Measurements from ENCODE around the gene STARD4. TPM values are rescaled to one million over a fixed set of nuclear protein-coding genes. Genes with fewer than 3 reads are reported as not detected.

Gene STARD4
- total and polyA plus RNA-seq, 2 of the 13 experiments (the other 11 are each of a cell fraction or from before 2014, with no cell fraction given): 27.4 to 66.9 TPM

DNA sequence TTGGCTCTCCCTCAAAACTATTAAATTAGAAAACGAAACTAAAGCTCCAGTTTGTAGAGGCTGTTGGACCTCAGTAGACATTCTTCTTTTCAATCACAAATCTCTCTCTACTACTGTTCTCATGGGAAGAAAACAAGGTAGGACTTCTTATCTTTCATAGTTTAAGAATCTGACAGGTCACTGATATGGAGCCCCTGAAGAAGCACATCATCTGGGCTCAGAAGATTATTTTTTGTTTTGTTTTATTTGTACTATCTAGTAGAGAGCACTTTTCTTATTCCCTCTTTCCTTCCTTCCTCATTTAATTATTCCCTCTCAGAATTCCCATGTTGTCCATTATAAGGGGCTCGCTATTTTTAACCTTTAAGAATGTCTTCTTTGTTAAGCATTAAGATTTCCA is 26.3 kb downstream of the STARD4 start:
- Histone ChIP-seq H3K27ac (ENCODE audit: extremely low read length, insufficient read depth, low read length) (no peak overlapping the region), H3K4me2 (ENCODE audit: low read depth, low read length) (no peak overlapping the region), H3K9ac (ENCODE audit: insufficient read depth, low read depth, low read length) (no peak overlapping the region), H3K9me3 (ENCODE audit: low read length) (no peaks in the 10 kb centered on the region), H3K4me1 (ENCODE audit: insufficient read depth, low read length) (no peaks in the 10 kb centered on the region), H4K20me1 (ENCODE audit: insufficient read depth, low read length) (no peaks in the 10 kb centered on the region), H2AFZ (ENCODE audit: low read length) (no peak overlapping the region), H3K36me3 (replicated peaks in 1 of 2; ENCODE audit: control insufficient read depth in 1 of 2, insufficient read depth in 2 of 2, low read length in 2 of 2) (no peaks in the 10 kb centered on the region), H3K4me3 (replicated peaks in 1 of 3; ENCODE audit: insufficient read depth in 1 of 3, low read depth in 2 of 3, low read length in 3 of 3) (no peak overlapping the region), H3K27me3 (ENCODE audit: control insufficient read depth in 1 of 2, insufficient read depth in 2 of 2, low read length in 2 of 2) (peaks cover 0 to 4% of the 10 kb centered on the region in 2 experiments; a peak in 1 of 5 replicates), H3K79me2 (ENCODE audit: insufficient read depth, low read length) (no peaks in the 10 kb centered on the region)
- WGBS (ENCODE audit: low lambda C conversion rate): 1% methylated on average over 2 of the region's 2 CpGs
- no peak for FAIRE-seq
- no peak for DNase-seq (ENCODE audit: low spot score)
- no TSS peak for BruUV-seq (replicated peaks)
- intact Hi-C loops (cut with micrococcal nuclease; ENCODE audit: unreplicated experiment): no loop called here
- ChIA-PET CTCF (ENCODE audit: low intra/inter-chr PET ratio, low total read pairs) (no interaction called here), POLR2A (no interaction called here)
- ATAC-seq: no peak
- in situ Hi-C loops (cut with HindIII; ENCODE audit: extremely low pct_ligation_motif_present, low pct_unique_long_range_greater_than_20kb): loop anchor here (25.0 kb wide), 1 partner anchor 324 kb away; no protein-coding TSS in a partner anchor
- TF ChIP-seq MAF1 (CRISPR knock-in tag; IDR thresholded peaks at IDR 0.05; ENCODE audit: borderline replicate concordance): no peak
- TF ChIP-seq, protein P1, sequence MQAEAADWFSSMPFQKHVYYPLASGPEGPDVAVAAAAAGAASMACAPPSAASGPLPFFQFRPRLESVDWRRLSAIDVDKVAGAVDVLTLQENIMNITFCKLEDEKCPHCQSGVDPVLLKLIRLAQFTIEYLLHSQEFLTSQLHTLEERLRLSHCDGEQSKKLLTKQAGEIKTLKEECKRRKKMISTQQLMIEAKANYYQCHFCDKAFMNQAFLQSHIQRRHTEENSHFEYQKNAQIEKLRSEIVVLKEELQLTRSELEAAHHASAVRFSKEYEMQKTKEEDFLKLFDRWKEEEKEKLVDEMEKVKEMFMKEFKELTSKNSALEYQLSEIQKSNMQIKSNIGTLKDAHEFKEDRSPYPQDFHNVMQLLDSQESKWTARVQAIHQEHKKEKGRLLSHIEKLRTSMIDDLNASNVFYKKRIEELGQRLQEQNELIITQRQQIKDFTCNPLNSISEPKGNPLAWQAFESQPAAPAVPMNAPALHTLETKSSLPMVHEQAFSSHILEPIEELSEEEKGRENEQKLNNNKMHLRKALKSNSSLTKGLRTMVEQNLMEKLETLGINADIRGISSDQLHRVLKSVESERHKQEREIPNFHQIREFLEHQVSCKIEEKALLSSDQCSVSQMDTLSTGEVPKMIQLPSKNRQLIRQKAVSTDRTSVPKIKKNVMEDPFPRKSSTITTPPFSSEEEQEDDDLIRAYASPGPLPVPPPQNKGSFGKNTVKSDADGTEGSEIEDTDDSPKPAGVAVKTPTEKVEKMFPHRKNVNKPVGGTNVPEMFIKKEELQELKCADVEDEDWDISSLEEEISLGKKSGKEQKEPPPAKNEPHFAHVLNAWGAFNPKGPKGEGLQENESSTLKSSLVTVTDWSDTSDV (CRISPR knock-in tag; IDR thresholded peaks at IDR 0.05): no peak
- no peak for TF ChIP-seq KLF9 (CRISPR knock-in tag; IDR thresholded peaks at IDR 0.05; ENCODE audit: low read depth)
- TF ChIP-seq ZNF660 (CRISPR knock-in tag; IDR thresholded peaks at IDR 0.05; ENCODE audit: borderline replicate concordance, low read depth): no peak
- TF ChIP-seq TEAD2 (CRISPR knock-in tag; IDR thresholded peaks at IDR 0.05): no peak
- TF ChIP-seq, protein P2, sequence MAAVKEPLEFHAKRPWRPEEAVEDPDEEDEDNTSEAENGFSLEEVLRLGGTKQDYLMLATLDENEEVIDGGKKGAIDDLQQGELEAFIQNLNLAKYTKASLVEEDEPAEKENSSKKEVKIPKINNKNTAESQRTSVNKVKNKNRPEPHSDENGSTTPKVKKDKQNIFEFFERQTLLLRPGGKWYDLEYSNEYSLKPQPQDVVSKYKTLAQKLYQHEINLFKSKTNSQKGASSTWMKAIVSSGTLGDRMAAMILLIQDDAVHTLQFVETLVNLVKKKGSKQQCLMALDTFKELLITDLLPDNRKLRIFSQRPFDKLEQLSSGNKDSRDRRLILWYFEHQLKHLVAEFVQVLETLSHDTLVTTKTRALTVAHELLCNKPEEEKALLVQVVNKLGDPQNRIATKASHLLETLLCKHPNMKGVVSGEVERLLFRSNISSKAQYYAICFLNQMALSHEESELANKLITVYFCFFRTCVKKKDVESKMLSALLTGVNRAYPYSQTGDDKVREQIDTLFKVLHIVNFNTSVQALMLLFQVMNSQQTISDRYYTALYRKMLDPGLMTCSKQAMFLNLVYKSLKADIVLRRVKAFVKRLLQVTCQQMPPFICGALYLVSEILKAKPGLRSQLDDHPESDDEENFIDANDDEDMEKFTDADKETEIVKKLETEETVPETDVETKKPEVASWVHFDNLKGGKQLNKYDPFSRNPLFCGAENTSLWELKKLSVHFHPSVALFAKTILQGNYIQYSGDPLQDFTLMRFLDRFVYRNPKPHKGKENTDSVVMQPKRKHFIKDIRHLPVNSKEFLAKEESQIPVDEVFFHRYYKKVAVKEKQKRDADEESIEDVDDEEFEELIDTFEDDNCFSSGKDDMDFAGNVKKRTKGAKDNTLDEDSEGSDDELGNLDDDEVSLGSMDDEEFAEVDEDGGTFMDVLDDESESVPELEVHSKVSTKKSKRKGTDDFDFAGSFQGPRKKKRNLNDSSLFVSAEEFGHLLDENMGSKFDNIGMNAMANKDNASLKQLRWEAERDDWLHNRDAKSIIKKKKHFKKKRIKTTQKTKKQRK (IDR thresholded peaks at IDR 0.05; ENCODE audit: low read length): no peak
- TF ChIP-seq, protein P3, sequence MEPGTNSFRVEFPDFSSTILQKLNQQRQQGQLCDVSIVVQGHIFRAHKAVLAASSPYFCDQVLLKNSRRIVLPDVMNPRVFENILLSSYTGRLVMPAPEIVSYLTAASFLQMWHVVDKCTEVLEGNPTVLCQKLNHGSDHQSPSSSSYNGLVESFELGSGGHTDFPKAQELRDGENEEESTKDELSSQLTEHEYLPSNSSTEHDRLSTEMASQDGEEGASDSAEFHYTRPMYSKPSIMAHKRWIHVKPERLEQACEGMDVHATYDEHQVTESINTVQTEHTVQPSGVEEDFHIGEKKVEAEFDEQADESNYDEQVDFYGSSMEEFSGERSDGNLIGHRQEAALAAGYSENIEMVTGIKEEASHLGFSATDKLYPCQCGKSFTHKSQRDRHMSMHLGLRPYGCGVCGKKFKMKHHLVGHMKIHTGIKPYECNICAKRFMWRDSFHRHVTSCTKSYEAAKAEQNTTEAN (CRISPR knock-in tag; conservative IDR thresholded peaks at IDR 0.05): no peak
- no peak for TF ChIP-seq KAT8 (CRISPR knock-in tag; IDR thresholded peaks at IDR 0.05)
- no peak for TF ChIP-seq ZNF709 (CRISPR knock-in tag; IDR thresholded peaks at IDR 0.05)
- TF ChIP-seq, protein P4, sequence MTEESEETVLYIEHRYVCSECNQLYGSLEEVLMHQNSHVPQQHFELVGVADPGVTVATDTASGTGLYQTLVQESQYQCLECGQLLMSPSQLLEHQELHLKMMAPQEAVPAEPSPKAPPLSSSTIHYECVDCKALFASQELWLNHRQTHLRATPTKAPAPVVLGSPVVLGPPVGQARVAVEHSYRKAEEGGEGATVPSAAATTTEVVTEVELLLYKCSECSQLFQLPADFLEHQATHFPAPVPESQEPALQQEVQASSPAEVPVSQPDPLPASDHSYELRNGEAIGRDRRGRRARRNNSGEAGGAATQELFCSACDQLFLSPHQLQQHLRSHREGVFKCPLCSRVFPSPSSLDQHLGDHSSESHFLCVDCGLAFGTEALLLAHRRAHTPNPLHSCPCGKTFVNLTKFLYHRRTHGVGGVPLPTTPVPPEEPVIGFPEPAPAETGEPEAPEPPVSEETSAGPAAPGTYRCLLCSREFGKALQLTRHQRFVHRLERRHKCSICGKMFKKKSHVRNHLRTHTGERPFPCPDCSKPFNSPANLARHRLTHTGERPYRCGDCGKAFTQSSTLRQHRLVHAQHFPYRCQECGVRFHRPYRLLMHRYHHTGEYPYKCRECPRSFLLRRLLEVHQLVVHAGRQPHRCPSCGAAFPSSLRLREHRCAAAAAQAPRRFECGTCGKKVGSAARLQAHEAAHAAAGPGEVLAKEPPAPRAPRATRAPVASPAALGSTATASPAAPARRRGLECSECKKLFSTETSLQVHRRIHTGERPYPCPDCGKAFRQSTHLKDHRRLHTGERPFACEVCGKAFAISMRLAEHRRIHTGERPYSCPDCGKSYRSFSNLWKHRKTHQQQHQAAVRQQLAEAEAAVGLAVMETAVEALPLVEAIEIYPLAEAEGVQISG (CRISPR knock-in tag; IDR thresholded peaks at IDR 0.05): no peak
- TF ChIP-seq ZNF20 (CRISPR knock-in tag; IDR thresholded peaks at IDR 0.05): no peak
- TF ChIP-seq, protein P5, sequence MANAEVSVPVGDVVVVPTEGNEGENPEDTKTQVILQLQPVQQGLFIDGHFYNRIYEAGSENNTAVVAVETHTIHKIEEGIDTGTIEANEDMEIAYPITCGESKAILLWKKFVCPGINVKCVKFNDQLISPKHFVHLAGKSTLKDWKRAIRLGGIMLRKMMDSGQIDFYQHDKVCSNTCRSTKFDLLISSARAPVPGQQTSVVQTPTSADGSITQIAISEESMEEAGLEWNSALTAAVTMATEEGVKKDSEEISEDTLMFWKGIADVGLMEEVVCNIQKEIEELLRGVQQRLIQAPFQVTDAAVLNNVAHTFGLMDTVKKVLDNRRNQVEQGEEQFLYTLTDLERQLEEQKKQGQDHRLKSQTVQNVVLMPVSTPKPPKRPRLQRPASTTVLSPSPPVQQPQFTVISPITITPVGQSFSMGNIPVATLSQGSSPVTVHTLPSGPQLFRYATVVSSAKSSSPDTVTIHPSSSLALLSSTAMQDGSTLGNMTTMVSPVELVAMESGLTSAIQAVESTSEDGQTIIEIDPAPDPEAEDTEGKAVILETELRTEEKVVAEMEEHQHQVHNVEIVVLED (CRISPR knock-in tag; IDR thresholded peaks at IDR 0.05; ENCODE audit: borderline replicate concordance): no peak
- TF ChIP-seq ZEB1 (IDR thresholded peaks at IDR 0.05; ENCODE audit: insufficient replicate concordance, low read depth): no peak
